GM18502 (cell line): Measurements from ENCODE around the gene WDFY2.

Source experiments
- ATAC-seq: cut with Tn5 transposase; IDR thresholded peaks from one replicate; pipeline ENCODE4 v1.9.1; 2021; ENCODE audit warnings: mild to moderate bottlenecking; ENCODE audit not compliant: unreplicated experiment, poor library complexity

The WDFY2 gene

DNA sequence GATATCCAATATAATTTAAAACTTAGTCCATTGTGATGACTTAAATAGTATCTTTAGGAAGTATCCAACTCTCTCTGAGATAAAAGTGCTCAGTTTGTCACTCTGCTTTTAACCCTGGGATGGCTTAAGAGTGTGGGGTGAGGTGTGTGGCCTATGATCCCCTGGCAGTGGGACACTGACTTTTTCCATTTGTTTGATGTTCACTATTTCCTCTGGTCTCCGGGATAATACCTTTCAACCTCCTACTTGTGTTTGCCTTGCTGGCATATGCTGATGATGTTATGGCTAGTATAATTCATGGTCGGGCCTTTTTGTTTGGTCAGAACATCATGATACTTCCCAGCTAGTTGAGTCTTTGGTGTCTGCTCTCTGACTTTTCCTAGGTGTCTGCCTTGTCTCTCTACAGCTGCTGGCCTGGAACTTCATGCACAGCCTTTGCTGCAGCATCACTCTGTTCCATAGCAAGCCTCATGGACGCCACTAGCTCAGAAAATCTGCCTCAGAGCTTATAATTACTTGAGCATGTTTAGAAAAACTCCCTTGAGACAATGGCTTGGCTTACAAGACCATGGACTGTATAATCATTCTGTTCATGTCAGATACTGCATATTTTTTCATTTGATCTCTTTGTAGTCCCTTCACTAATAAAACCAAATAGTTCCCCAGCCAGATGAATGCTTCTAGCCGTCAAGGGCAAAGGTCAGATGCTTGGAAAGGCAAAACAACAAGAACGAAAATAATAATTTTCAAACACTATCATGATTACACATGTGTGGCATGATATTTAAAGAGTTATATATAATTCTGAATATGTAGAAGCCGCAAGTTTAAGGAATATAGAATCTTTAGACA is 75.2 kb downstream of the WDFY2 start:
- no peak for ATAC-seq

DNA sequence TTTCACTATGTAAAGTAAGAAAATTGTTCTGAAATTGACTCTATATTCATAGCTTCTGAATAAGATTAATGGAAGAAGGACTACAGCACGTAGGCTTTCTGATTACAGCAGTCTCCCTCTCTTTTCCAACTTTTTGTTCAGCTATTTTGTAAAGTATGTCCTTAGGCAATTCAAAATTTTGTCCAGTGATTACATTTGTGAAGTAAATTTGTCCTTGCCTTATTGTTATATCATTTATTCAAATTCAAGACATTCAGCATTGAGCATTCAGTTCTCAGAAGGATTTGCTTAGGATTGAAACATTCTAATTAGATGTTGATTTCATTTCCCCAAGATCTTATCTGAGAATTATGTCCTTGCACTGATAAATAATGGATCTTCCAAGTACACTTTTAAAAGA is 76.6 kb downstream of the WDFY2 start:
- no peak for ATAC-seq

DNA sequence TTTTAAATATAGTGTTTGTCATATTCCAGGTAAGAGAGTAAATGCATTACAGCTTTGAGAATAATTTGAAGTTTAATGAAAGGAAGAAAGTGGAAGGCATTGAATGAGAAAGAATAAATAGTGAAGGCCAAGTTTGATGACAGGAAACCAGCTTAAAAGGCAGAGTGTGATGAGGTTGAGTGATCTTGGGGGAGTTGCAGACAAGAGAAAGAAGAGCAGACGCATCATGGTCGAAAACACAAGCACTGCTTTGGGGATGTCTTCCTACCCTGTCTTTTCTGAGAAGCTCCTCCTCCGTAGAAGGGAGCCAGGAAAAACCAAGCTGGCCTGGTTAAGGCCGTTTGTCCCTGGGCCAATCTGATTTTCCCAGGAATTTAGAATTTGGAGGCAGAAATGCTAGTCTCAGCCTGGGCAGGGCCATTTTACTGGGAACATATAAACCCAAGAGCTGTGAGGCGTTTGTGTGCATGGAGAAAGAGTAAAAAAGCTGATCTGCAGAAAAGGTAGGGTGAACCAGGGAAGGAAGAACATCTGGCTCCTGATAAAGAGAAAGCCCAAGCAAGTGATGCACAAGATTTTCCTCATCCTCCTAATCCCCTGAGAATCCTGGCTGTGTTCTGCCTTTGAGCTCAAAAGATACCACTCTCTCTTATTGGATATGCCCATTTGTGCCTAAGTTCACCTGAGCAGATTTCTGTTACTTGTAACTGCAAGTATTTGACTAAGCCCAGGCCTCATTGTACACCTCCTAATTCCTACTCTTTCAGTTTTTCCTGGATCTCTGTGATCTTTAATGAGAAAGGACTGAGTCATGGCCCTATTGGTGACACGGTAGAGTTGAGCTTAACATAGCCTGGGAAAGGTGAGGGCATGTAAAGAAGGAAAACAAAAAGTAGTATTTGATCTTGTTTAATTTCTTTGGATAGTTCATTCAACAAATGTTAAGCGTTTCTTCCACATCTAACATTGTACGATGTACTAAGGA is 80.0 kb downstream of the WDFY2 start:
- ATAC-seq: no peak

DNA sequence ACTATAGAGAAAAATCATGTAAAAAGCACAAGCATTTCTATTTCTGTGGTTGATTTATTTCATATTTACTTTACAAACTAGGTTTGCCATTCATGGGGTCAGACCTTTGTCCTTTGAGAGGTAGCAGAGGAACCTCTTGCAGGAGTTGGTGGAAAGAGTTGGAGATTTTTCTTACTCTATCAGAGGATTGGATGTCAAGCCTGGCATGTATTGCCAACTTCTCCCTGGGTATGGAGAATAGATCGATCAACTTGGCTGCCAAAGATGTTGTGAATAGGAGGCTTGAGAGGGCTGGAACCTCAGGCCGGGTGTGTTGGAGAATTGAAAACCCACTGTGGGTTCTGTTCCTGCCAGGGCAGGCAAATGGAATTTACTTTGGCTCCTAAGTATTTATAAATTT is 81.2 kb downstream of the WDFY2 start:
- no peak for ATAC-seq

DNA sequence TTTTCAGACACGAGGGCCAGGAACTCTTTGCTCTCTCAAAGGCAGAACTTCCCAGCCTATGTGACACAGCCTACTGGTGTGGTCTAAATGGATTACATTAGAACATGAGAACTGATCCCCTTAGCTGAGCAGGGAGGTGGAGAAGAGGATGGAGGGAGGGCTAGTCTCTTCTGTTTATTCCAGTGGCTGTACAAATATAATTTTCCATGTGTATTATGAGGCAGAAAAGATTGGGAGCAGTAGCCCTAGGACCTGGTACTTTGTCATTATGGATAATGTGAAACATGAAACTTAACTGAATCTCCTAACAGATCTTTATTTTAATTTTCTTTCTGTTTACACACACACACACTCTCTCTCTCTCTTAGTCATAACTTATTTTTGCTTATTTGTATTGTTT is 82.1 kb downstream of the WDFY2 start:
- ATAC-seq: no peak

DNA sequence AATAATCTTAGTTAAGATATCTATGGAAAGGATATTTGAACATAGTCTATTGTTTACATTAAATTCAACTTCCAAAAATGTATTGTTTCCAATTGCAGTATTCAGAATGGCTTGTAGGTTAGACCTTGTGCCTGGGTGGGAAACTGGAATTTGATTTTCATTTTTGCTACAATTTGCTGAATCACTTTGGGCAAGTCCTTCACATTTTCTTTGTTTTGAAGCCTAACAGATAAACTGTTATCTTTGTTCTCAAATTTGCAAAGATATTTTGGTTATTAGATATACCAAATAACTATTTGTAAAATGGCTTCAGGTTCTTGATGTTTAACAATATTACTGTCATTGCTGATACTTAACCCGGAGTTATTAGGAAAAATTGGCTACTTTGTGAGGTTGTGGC is 82.6 kb downstream of the WDFY2 start:
- no peak for ATAC-seq

DNA sequence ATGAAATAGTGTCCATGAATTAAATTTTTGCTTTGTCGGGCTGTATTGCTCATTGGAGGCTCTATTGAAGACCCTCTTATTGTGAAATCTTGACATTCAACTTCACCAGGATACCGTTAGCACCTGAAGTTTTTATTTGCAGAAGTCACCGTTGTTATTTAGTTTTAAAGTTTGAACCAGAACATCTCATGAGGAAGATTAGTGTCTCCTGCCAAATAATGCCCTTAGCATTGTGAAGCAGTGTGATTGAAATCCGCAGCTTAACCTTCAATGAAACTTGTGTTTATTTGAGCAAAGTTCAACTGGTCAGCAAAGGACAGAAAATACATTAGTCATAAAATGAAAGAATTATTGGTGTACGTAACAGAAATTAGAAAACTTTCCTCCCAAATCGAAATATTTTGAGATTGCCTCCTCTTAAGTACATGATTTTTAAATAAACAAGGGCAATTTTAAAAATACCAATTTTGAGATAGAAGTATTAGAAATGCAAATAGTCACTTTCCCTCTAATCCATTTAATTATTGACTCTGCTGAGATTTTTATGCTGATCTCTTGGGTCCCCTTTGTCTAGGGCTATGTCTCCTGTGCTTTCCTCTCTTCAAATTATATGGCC is 84.4 kb downstream of the WDFY2 start:
- no peak for ATAC-seq

DNA sequence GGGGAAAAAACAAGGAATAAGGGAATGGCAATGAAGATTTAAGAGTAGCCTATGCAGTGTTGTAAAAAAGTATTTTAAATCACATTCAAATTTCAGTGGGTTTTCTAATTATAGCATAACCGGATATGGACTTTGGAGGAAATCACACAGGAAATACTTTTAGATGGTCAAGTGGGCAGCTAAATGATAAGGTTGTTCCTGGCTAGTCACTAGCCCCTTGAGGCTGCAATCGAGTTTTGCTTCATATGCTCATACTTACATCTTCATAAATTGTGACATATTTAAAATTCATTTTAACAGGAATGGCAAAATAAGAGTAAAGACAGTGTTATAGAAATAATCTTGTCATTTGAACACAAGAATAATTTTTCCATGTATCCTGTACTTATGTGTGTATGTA is 88.9 kb downstream of the WDFY2 start:
- no peak for ATAC-seq

DNA sequence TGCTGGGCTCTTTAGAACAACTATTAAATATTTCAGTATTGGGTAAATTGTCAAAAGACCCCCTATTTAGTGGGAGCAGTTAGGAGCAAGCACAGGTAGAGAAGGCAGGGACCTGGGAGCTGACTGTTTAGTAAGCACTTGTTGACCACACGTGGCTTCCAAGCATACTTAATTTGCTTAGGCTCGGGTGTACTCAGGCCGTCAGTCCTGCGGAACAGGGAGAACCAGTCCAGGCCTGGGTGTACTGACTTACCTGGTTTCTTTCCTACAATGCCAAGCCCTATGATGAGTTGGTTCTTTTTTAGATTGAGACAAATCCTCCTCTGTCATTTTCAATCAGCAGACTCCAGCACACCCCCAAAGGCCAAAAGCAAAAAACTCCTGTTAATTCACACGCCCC is 90.0 kb downstream of the WDFY2 start:
- no peak for ATAC-seq

DNA sequence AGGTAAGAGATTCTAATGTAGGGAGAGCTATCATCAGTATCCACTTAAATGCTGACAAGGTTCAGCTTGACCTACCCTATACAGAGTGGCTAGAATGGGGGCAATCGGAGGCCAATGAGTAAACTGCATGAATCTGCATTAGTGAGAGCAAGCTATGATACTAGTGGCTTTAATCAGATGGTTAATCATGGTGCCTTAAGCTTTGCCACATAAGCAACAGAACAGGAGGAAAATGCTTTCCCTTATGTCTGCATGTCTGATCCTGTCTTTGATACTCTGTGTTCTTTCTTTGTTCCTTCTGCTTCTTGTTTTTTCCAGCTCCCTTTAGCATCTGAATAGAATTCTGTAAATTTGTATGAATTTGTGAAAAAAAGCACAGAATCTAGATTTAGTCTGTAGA is 91.1 kb downstream of the WDFY2 start:
- no peak for ATAC-seq

DNA sequence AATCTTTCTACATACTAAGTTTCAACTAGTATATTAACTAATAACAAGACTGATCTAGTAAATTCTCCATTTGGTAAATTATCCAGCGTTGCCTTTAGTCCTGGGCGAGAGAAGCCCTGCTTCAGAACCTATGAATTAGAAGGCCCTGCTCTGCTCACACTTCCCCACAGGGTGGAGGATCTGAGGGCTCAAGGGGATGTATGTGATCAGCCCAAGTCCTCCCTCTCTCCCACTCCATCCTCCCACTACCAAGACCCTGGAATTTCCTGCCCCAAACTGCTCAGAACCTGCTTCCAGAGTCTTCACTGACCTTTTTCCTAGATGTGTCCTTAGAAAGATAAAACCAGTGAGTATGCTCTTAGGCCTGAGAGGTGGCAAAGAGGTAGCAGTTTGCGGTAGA is 91.6 kb downstream of the WDFY2 start:
- ATAC-seq: no peak

DNA sequence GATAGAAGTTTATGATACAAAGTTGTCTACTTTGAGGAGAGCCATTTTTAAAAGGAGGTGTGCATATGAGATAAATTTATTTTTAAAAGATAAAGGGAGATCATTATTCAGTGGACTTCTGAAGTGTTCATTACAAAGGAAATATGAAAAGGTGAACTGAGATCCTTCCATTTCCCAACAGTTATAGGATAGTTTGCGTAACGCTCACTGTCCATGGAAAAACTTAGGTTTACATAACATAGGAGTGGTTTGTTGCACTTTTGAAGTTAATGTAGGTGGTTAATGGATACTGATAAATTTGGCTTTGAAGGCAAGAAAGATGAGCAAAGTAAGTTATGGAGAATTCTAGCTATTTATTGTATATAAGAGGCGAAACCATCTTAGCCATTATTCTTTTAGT is 92.5 kb downstream of the WDFY2 start:
- no peak for ATAC-seq

DNA sequence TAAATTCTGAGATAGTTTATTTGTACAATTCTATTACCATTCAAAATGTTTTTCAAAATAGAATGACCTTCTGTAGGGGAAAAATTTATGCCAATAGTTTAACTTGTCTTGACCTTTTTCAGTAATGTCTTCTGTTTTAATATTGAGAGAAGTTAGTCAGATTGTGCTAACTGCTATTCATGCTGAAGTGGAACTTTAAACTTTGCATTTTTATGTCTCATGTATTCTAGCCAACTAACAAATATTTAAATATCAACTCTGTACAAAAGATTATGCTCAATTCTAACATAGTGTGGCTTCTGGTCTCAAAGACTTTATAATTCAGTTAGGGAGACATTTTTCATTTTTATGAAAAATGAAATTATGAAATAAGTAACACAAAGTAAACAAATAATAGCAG is 94.2 kb downstream of the WDFY2 start:
- no peak for ATAC-seq

DNA sequence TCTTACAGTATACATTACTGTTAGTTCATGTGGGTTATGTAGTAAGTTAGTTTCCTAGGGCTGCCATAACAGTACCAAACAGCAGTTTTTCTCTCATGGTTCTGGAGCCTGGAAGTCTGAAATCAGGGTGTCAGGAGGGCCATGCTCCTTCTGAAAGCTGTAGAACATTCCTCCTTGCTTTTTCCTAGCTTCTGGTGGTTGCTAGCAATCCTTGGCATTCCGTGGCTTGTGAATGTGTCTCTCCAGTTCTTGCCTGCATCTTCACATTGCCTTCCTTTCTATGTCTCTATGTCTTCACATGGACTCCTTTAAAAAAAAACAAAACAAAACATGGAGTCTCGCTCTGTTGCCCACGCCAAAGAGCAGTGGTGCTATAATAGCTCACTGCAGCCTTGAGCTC is 95.4 kb downstream of the WDFY2 start:
- no peak for ATAC-seq

DNA sequence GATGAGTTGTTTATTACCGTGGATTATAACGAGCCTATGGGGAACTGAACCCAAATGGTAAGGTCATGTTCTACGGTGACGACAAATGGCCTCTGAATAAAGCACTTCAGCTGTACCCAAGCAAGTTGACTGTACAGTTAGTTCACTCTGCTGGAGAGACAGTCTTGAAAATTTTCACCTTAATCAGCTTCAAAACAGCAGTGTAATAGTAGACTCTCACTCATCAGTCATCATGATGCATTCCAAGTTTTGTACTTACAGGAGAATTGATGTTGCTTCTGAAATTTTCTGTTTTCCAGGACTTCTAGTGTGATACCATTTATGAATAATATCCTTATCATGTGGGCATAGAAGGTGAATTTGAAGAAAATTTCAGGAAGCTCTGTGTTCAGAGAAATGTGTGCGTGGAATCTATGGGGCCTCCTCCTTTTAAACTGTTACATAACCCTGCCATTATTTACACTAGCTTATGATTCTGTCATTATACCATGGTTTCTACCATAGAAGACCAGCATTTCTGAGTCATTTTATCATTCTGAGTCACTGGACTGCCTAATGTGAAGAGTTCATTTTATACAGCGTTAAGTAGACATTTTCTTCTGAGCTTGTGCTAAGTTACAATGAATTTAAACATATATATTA is 96.9 kb downstream of the WDFY2 start:
- no peak for ATAC-seq

DNA sequence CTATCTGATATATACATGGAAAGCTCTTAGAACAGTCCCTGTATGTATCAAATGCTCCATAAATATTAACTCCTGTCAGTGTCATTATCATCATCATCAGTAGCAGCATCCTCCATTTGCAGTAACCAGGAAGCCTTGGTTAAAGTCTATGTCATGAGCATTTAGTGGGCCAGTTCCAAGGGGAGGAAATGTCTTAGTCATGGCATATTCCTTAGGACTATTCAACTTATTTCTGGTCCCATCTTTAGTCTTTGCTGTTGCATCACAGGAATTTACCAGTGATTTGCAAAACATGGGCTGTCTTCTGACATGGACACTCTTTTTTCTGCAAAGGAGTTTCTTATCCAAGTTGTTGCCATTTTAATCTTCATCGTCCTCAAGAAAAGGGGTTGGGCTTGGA is 98.4 kb downstream of the WDFY2 start:
- ATAC-seq: no peak

DNA sequence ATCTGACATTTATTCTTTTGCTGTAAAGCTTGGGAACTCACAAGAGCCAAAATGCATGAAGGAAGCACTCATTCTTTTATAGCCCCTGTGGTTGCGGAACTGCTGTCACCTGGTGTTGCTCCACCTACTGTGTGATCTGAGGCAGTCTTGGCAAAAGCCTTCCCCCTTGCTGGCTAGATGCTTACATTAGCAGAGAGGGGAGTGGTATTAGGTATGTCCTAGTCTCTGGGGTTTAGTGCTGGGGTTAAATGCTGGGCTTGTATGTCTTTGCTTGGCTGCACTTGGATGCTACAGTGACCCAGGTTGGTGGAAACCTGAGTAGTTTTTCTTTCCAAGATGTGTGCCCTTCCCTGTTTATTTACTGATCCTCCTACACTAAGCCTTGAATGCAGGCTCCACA is 99.3 kb downstream of the WDFY2 start:
- no peak for ATAC-seq

DNA sequence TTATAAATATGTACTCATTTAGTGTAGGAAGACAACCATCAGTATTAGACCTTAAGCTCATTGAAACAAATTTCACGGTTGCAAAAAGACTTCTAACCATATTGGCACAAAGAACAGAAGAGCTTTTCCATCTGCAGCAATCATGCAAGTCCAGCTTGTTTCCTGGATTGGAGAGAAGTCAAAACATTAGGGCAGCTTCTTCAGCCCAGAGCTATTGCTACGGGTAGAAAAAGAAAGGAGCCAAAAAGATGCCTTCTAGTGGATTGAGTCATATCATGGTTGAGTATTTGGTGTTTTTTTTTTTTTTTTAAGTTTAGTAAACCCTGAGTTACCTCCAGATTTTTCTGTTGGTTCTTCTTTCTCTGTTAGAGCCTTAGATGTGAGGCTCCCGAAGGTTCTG is 99.8 kb downstream of the WDFY2 start:
- no peak for ATAC-seq

DNA sequence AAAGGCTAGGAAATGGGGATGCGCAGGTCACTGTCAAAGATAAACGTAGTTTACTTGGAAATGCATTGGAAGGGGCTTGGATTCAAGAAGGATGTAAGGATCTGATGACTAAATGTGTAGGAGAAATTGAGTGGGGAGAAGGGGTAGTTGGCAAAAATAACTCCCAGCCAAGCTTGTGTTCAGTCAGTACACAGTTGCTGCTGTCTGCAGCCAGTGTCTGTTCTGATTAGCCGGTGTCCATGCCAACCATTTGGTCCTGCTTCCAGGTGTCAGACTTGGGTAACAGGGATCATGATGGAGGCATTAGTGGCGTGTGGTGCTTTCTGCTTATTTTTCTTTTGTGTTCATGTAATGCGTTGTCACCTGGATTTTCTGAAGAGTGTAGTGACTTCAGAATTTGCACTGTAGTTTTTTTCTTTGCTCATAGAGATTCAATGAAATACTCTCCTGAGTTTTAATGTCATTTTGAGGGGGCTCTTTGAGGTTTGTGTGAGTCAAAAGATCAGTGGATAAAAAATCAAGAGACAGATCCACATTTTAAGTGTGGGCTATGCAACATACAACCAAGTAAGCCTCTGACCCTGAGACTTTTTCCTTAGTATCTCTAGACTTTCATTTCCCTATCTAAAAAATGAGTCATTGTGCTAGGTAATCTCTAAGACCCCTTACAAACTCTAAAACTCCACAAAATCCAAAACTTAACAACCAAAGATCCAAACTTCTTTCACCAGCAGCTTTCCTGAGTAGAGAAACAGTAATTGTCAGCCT is 103.9 kb downstream of the WDFY2 start:
- ATAC-seq: no peak
